Lower lobe of right lung (tissue), 2 donors: ENCODE data around the gene POU2F1. TPM values are rescaled to one million over a fixed set of nuclear protein-coding genes. Genes with fewer than 3 reads are reported as not detected.

Source experiments
- ATAC-seq, 2 donors: fragments of 200-7000 bp; cut with Tn5 transposase; one replicate each; pipeline ENCODE4 v1.9.1; 2020 to 2022; ENCODE audit warnings: mild to moderate bottlenecking in 2 of 2, moderate library complexity in 2 of 2
- DNase-seq: peaks from one replicate; pipeline ENCODE4 v3.0.0-alpha.2; 2020
- H3K27ac ChIP-seq: fragments of 200-600 bp; one replicate; pipeline ENCODE4 v1.8.0; 2022
- H3K27me3 ChIP-seq: fragments of 200-600 bp; one replicate; pipeline ENCODE4 v1.8.0; 2022; ENCODE audit warnings: low read depth
- H3K36me3 ChIP-seq: fragments of 200-600 bp; one replicate; pipeline ENCODE4 v1.8.0; 2022; ENCODE audit warnings: mild to moderate bottlenecking
- H3K4me1 ChIP-seq: fragments of 200-600 bp; one replicate; pipeline ENCODE4 v1.8.0; 2022
- H3K4me3 ChIP-seq: fragments of 200-600 bp; one replicate; pipeline ENCODE4 v1.8.0; 2022; ENCODE audit warnings: mild to moderate bottlenecking
- H3K9me3 ChIP-seq: fragments of 200-600 bp; one replicate; pipeline ENCODE4 v1.8.0; 2022
- CTCF ChIP-seq: fragments of 200-600 bp; IDR thresholded peaks from one replicate; pipeline ENCODE4 v1.8.0; 2022; ENCODE audit warnings: antibody characterized with exemption, mild to moderate bottlenecking
- intact Hi-C: fragments of 100-400 bp; cut with DNase I; formaldehyde crosslinking; loops from one replicate; pipeline ENCODE4 v1.11.0; 2022
- total RNA-seq: library from RNA; stranded (reverse); fragmentation: NEBNext Ultra II Directional; extraction: Animal tissue kit (Norgen Biotek cat#: 25700); gene quantifications from one replicate; pipeline ENCODE4 v1.2.1, GENCODE V29; 2021
- donor health status: DM: no; HTN: yes; CAD: no; lungs with severe emphysema.

Gene POU2F1
- total RNA-seq, 1 donor from 2014 or later: 20.1 TPM

GRCh38 chr1:167190747-167191237 lies 29.9 kb upstream of the POU2F1 start:
- intact Hi-C loops: no loop called here
- ATAC-seq (no peak), DNase-seq (no peak)
- no peaks in the 10 kb centered on the region for H3K27me3 ChIP-seq
- no peak overlapping the region for H3K4me3 ChIP-seq
- no peak overlapping the region for H3K27ac ChIP-seq
- H3K4me1 ChIP-seq: no peaks in the 10 kb centered on the region
- TF ChIP-seq CTCF: no peak
- no peaks in the 10 kb centered on the region for H3K36me3 ChIP-seq
- no peaks in the 10 kb centered on the region for H3K9me3 ChIP-seq

- no peaks in the 10 kb centered on the region for H3K4me1 ChIP-seq
- no peak for DNase-seq
- H3K9me3 ChIP-seq: no peaks in the 10 kb centered on the region
- H3K4me3 ChIP-seq: no peak overlapping the region
- TF ChIP-seq CTCF: no peak
- no peak for ATAC-seq
- intact Hi-C loops: no loop called here
- no peak overlapping the region for H3K27ac ChIP-seq
- no peaks in the 10 kb centered on the region for H3K27me3 ChIP-seq
- no peaks in the 10 kb centered on the region for H3K36me3 ChIP-seq
Observed at GRCh38 chr1:167191958-167192357, 28.7 kb upstream of the POU2F1 start.

GRCh38 chr1:167194182-167194581 lies 26.5 kb upstream of the POU2F1 start:
- intact Hi-C loops: no loop called here
- Histone ChIP-seq H3K27ac (no peak overlapping the region), H3K4me3 (no peak overlapping the region), H3K36me3 (no peaks in the 10 kb centered on the region), H3K9me3 (no peaks in the 10 kb centered on the region), H3K27me3 (no peaks in the 10 kb centered on the region), H3K4me1 (no peaks in the 10 kb centered on the region)
- no peak for ATAC-seq
- no peak for DNase-seq
- no peak for TF ChIP-seq CTCF

- intact Hi-C loops: no loop called here
- no peaks in the 10 kb centered on the region for H3K36me3 ChIP-seq
- ATAC-seq (no peak), DNase-seq (no peak)
- no peaks in the 10 kb centered on the region for H3K4me1 ChIP-seq
- H3K9me3 ChIP-seq: no peaks in the 10 kb centered on the region
- no peak overlapping the region for H3K27ac ChIP-seq
- H3K27me3 ChIP-seq: no peaks in the 10 kb centered on the region
- H3K4me3 ChIP-seq: no peak overlapping the region
- no peak for TF ChIP-seq CTCF
Observed at GRCh38 chr1:167196166-167196565, 24.5 kb upstream of the POU2F1 start.

GRCh38 chr1:167197236-167197635 lies 23.4 kb upstream of the POU2F1 start:
- Histone ChIP-seq H3K27me3 (no peaks in the 10 kb centered on the region), H3K4me3 (no peak overlapping the region), H3K27ac (no peak overlapping the region), H3K4me1 (no peaks in the 10 kb centered on the region), H3K9me3 (no peaks in the 10 kb centered on the region), H3K36me3 (no peaks in the 10 kb centered on the region)
- TF ChIP-seq CTCF: no peak
- no peak for ATAC-seq
- DNase-seq: no peak
- intact Hi-C loops: no loop called here

- H3K36me3 ChIP-seq: no peaks in the 10 kb centered on the region
- no peak for ATAC-seq
- no peaks in the 10 kb centered on the region for H3K27me3 ChIP-seq
- no peak overlapping the region for H3K4me3 ChIP-seq
- no peak overlapping the region for H3K27ac ChIP-seq
- DNase-seq: no peak
- H3K4me1 ChIP-seq: no peaks in the 10 kb centered on the region
- intact Hi-C loops: no loop called here
- no peaks in the 10 kb centered on the region for H3K9me3 ChIP-seq
- TF ChIP-seq CTCF: no peak
Observed at GRCh38 chr1:167197692-167198091, 23.0 kb upstream of the POU2F1 start.
